ENCODE measurements around the gene KSR1. TPM values are rescaled to one million over a fixed set of nuclear protein-coding genes. Genes with fewer than 3 reads are reported as not detected.

The KSR1 gene
- total RNA-seq, 4 donors from 2014 or later, result 17.7 to 77.0 (median 34.6) TPM

GRCh38 chr17:27581016-27581415 is 124.8 kb downstream of the KSR1 start:
- Histone ChIP-seq H3K9me3 (no peaks in the 10 kb centered on the region), H3K36me3 (no peaks in the 10 kb centered on the region), H3K4me1 (peaks cover 0 to 10% of the 10 kb centered on the region in 2 donors), H3K4me3 (no peak overlapping the region), H3K27me3 (no peaks in the 10 kb centered on the region), H3K27ac (no peak overlapping the region)
- no peak for TF ChIP-seq POLR2A (IDR thresholded peaks at IDR 0.05)
- no peak for TF ChIP-seq CTCF (IDR thresholded peaks at IDR 0.05)
- intact Hi-C loops (cut with DNase I; ENCODE audit: low total_unique reads), result no loop called here
- DNase-seq, result no peak

- H3K27me3 ChIP-seq, result no peaks in the 10 kb centered on the region
- H3K27ac ChIP-seq, result no peak overlapping the region
- H3K36me3 ChIP-seq, result no peaks in the 10 kb centered on the region
- DNase-seq, result no peak
- H3K9me3 ChIP-seq, result no peaks in the 10 kb centered on the region
- intact Hi-C loops (cut with DNase I; ENCODE audit: low total_unique reads), result no loop called here
- TF ChIP-seq CTCF (IDR thresholded peaks at IDR 0.05), result no peak
- TF ChIP-seq POLR2A (IDR thresholded peaks at IDR 0.05), result no peak
- peaks cover 0 to 7% of the 10 kb centered on the region in 2 donors for H3K4me1 ChIP-seq
- no peak overlapping the region for H3K4me3 ChIP-seq
Observed at GRCh38 chr17:27582696-27583095, 126.4 kb downstream of the KSR1 start.

- Histone ChIP-seq H3K27ac (peak overlapping the region in 1 of 2 donors; percentile 33), H3K9me3 (no peaks in the 10 kb centered on the region), H3K4me3 (no peak overlapping the region), H3K4me1 (no peaks in the 10 kb centered on the region), H3K36me3 (no peaks in the 10 kb centered on the region), H3K27me3 (no peaks in the 10 kb centered on the region)
- TF ChIP-seq POLR2A (IDR thresholded peaks at IDR 0.05) (no peak), CTCF (IDR thresholded peaks at IDR 0.05) (no peak)
- no peak for DNase-seq
- intact Hi-C loops (cut with DNase I; ENCODE audit: low total_unique reads), result no loop called here
Observed at GRCh38 chr17:27585153-27585681, 129.0 kb downstream of the KSR1 start.

- intact Hi-C loops (cut with DNase I; ENCODE audit: low total_unique reads), result no loop called here
- no peaks in the 10 kb centered on the region for H3K36me3 ChIP-seq
Observed at GRCh38 chr17:27585792-27586191, 129.5 kb downstream of the KSR1 start.

More at GRCh38 chr17:27585792-27586191, 129.5 kb downstream of the KSR1 start:
- TF ChIP-seq CTCF (IDR thresholded peaks at IDR 0.05) (no peak), POLR2A (IDR thresholded peaks at IDR 0.05) (no peak)
- H3K27ac ChIP-seq, result peak overlapping the region in 1 of 2 donors; percentile 33
- no peaks in the 10 kb centered on the region for H3K9me3 ChIP-seq
- H3K4me3 ChIP-seq, result no peak overlapping the region
- H3K4me1 ChIP-seq, result no peaks in the 10 kb centered on the region
- no peak for DNase-seq
- no peaks in the 10 kb centered on the region for H3K27me3 ChIP-seq

Measured in uterus (tissue), 4 donors.